Sciatic nerve (tissue), 2 donors: ENCODE results near the gene PITX2. TPM values are rescaled to one million over a fixed set of nuclear protein-coding genes. Genes with fewer than 3 reads are reported as not detected.
"Not testable (repeated sequence)": the region's sequence is repeated elsewhere in the genome, so short reads cannot be mapped to it uniquely, and the experiment has no call there.

Source experiments
- ATAC-seq: fragments of 200-7000 bp; cut with Tn5 transposase; one replicate; pipeline ENCODE4 v1.9.1; 2020; ENCODE audit warnings: mild to moderate bottlenecking, moderate library complexity
- DNase-seq: peaks from one replicate; pipeline ENCODE4 v3.0.0-alpha.2; 2020; ENCODE audit warnings: low spot score
- intact Hi-C: fragments of 100-400 bp; cut with DNase I; formaldehyde crosslinking; loops from one replicate; pipeline ENCODE4 v1.14.2; 2022
- total RNA-seq: library from RNA; stranded (reverse); fragmentation: NEBNext Ultra II Directional; extraction: Animal tissue kit (Norgen Biotek cat#: 25700); gene quantifications from one replicate; pipeline ENCODE4 v1.2.1, GENCODE V29; 2021
- donor health status: DM: no; HTN: no; CAD: no.
- donor health status: DM: no; HTN: no; CAD: no.

Gene PITX2
- total RNA-seq, 1 donor from 2014 or later = not detected

DNA sequence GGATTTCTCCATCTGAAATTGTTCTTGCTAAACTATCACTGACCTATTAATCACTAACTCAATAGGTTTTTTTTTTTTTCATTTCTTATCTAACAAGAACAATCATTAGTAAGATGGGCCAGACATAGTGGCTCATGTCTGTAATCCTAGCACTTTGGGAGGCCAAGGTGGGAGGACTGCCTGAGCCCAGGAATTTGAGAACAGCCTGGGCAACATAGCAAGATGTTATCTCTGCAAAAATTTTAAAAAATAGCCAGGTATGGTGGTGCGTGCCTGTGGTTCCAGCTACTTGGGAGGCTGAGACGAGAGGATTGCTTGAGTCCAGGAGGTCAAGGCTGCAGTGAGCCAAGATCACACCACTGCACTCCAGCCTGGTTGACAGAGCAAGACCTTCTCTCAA, 46.2 kb downstream of the PITX2 start:
- ATAC-seq, DNase-seq, intact Hi-C loops: not testable (repeated sequence)

Other genes starting within 250 kb of the PITX2 start
- gene ENPEP, start 146.9 kb downstream of the PITX2 start, total RNA-seq = 17.6 TPM